DOHH2 (cell line): ENCODE measurements around the gene C1orf87.
"Not testable (repeated sequence)": the region's sequence is repeated elsewhere in the genome, so short reads cannot be mapped to it uniquely, and the experiment has no call there.

ENCODE experiments used
- H3F3A ChIP-seq: fragments of 200-600 bp; sonication (generic), shearing (Covaris generic); 2 replicates; pipeline ENCODE4 v1.6.0; 2016; ENCODE audit warnings: antibody characterized with exemption, mild to moderate bottlenecking; ENCODE audit not compliant: control insufficient read depth, insufficient read depth
- H3K27ac ChIP-seq: fragments of 200-600 bp; sonication (generic); 2 replicates; pipeline ENCODE4 v1.5.1; 2014; ENCODE audit warnings: low read depth, mild to moderate bottlenecking, low read length, moderate library complexity
- H3K27me3 ChIP-seq: fragments of 200-600 bp; sonication (generic); 2 replicates; pipeline ENCODE4 v1.6.1; 2014; ENCODE audit warnings: mild to moderate bottlenecking, low read length, mixed read lengths; ENCODE audit not compliant: control insufficient read depth
- H3K36me3 ChIP-seq: fragments of 200-600 bp; sonication (generic); 2 replicates; pipeline ENCODE4 v1.6.1; 2014; ENCODE audit warnings: mild to moderate bottlenecking, low read length, moderate library complexity, mixed read lengths; ENCODE audit not compliant: control insufficient read depth
- H3K4me1 ChIP-seq: fragments of 200-600 bp; sonication (generic); 2 replicates; pipeline ENCODE4 v1.6.1; 2014; ENCODE audit warnings: mild to moderate bottlenecking, low read length, mixed read lengths; ENCODE audit not compliant: control insufficient read depth
- H3K4me2 ChIP-seq: fragments of 200-600 bp; sonication (generic); 2 replicates; pipeline ENCODE4 v1.6.0; 2014; ENCODE audit warnings: mild to moderate bottlenecking, low read length, moderate library complexity
- H3K4me3 ChIP-seq: fragments of 200-600 bp; sonication (generic); 2 replicates; pipeline ENCODE4 v1.5.1; 2014; ENCODE audit warnings: mild to moderate bottlenecking, low read length, mixed read lengths
- H3K79me2 ChIP-seq: fragments of 200-600 bp; sonication (generic); 2 replicates; pipeline ENCODE4 v1.6.1; 2014; ENCODE audit warnings: mild to moderate bottlenecking, low read length, mixed read lengths; ENCODE audit not compliant: control insufficient read depth
- H3K9me2 ChIP-seq: fragments of 200-600 bp; sonication (generic); replicated peaks from 2 replicates; pipeline ENCODE4 v1.6.1; 2014; ENCODE audit warnings: mild to moderate bottlenecking, low read length, mixed read lengths; ENCODE audit not compliant: control insufficient read depth
- H3K9me3 ChIP-seq: fragments of 200-600 bp; sonication (generic); 2 replicates; pipeline ENCODE4 v1.6.1; 2014; ENCODE audit warnings: antibody characterized with exemption, low read length, mixed read lengths; ENCODE audit not compliant: control insufficient read depth, insufficient read depth
- H4K20me1 ChIP-seq: fragments of 200-600 bp; sonication (generic); 2 replicates; pipeline ENCODE4 v1.6.0; 2014; ENCODE audit warnings: low read depth, mild to moderate bottlenecking, antibody characterized with exemption, low read length, moderate library complexity; ENCODE audit not compliant: control insufficient read depth, insufficient read depth
- EZH2phosphoT487 ChIP-seq: fragments of 200-600 bp; sonication (generic); IDR thresholded peaks from 2 replicates; pipeline ENCODE4 v1.6.1; 2017; ENCODE audit warnings: borderline replicate concordance, mild to moderate bottlenecking, antibody characterized with exemption, low read length, moderate library complexity, mixed read lengths
- TF ChIP-seq, protein P1 (sequence below): fragments of 200-600 bp; sonication (generic); IDR thresholded peaks from one replicate; pipeline ENCODE4 v1.5.1; 2014; ENCODE audit warnings: antibody characterized with exemption, mild to moderate bottlenecking, low read depth, low read length; ENCODE audit not compliant: poor library complexity, severe bottlenecking

C1orf87 gene

DNA sequence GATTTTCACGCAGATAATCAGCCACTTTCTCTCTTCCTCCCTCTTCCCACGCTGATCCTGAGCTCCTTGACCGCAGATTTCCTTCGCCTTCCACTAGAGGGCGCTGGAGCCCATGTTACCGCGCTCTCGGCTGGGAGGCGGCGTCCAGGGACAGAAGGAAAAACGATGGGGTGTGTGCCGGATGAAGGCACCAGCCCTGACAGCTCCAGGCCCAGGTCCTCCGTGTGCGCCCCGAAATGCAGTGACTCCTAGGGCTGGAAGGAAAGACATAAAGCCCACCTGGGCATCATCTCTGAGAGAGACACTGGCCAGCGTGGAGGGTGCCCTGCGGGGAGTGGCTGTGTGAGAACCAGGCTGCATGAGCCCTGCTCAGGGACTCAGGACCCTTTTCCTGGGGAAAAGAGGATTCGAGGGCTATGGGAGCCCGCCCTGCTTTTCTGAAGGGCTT lies 102.1 kb downstream of the C1orf87 start:
- H3K9me2 ChIP-seq = no peaks in the 10 kb centered on the region
- no peaks in the 10 kb centered on the region for H3K36me3 ChIP-seq
- no peaks in the 10 kb centered on the region for H3F3A ChIP-seq
- no peak overlapping the region for H3K4me3 ChIP-seq
- H3K9me3 ChIP-seq = no peaks in the 10 kb centered on the region
- TF ChIP-seq EZH2phosphoT487 = no peak
- TF ChIP-seq, protein P1, sequence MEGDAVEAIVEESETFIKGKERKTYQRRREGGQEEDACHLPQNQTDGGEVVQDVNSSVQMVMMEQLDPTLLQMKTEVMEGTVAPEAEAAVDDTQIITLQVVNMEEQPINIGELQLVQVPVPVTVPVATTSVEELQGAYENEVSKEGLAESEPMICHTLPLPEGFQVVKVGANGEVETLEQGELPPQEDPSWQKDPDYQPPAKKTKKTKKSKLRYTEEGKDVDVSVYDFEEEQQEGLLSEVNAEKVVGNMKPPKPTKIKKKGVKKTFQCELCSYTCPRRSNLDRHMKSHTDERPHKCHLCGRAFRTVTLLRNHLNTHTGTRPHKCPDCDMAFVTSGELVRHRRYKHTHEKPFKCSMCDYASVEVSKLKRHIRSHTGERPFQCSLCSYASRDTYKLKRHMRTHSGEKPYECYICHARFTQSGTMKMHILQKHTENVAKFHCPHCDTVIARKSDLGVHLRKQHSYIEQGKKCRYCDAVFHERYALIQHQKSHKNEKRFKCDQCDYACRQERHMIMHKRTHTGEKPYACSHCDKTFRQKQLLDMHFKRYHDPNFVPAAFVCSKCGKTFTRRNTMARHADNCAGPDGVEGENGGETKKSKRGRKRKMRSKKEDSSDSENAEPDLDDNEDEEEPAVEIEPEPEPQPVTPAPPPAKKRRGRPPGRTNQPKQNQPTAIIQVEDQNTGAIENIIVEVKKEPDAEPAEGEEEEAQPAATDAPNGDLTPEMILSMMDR = peak; percentile 95
- no peaks in the 10 kb centered on the region for H4K20me1 ChIP-seq
- no peak overlapping the region for H3K27ac ChIP-seq
- H3K4me1 ChIP-seq = no peaks in the 10 kb centered on the region
- no peak overlapping the region for H3K4me2 ChIP-seq
- no peaks in the 10 kb centered on the region for H3K79me2 ChIP-seq
- H3K27me3 ChIP-seq = no peaks in the 10 kb centered on the region

DNA sequence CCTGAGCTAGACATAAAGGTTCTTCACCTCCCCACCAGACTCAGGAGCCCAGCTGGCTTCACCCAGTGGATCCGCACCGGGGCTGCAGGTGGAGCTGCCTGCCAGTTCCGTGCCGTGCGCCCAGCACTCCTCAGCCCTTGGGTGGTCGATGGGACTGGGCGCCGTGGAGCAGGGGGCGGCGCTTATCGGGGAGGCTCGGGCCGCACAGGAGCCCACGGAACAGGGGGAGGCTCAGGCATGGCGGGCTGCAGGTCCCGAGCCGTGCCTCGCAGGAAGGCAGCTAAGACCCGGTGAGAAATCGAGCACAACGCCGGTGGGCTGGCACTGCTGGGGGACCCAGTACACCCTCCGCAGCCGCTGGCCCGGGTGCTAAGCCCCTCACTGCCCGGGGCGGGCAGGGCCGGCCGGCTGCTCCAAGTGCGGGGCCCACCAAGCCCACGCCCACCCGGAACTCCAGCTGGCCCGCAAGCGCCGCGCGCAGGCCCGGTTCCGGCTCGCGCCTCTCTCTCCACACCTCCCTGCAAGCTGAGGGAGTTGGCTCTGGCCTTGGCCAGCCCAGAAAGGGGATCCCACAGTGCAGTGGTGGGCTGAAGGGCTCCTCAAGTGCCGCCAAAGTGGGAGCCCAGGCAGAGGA lies 103.9 kb downstream of the C1orf87 start:
- not testable (repeated sequence) for H3K27ac ChIP-seq, H4K20me1 ChIP-seq, H3K27me3 ChIP-seq, H3K4me1 ChIP-seq, H3K36me3 ChIP-seq, H3K4me3 ChIP-seq, H3F3A ChIP-seq, H3K9me3 ChIP-seq, H3K9me2 ChIP-seq, H3K4me2 ChIP-seq, H3K79me2 ChIP-seq

DNA sequence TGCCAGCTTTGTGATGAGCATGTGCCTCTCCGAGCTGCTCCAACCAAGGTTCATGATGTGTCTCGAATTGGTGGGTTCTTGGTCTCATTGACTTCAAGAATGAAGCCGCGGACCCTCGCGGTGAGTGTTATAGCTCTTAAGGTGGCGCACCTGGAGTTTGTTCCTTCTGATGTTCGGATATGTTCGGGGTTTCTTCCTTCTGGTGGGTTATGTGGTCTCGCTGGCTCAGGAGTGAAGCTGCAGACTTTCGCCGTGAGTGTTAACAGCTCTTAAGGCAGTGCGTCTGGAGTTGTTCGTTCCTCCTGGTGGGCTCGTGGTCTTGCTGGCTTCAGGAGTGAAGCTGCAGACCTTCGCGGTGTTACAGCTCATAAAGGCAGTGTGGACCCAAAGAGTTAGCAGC lies 104.8 kb downstream of the C1orf87 start:
- H3K4me1 ChIP-seq, H4K20me1 ChIP-seq, H3K4me3 ChIP-seq, H3K27ac ChIP-seq, H3K9me2 ChIP-seq, H3K36me3 ChIP-seq, H3K27me3 ChIP-seq, H3K4me2 ChIP-seq, H3F3A ChIP-seq, H3K9me3 ChIP-seq, H3K79me2 ChIP-seq: not testable (repeated sequence)

DNA sequence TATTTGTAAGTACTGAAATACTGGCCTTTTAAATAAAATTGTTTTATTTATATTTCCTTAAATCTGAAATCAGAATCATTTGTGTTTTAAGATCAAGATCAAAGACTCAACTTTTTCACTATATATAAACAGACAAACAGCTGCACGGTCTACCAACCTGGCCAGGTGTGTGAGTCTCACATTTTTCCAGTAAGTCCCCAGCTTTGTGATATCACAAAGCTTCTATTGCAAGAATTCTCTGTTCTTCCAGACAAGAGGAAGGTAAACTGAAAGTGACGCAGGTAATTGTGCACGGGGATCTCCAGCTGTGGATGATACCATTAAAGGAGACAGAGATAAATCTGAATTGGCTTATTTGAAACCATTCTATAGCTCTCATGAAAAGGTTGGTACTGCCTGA lies 105.8 kb downstream of the C1orf87 start:
- TF ChIP-seq, protein P1 = no peak
- no peak for TF ChIP-seq EZH2phosphoT487
- H3F3A ChIP-seq = no peaks in the 10 kb centered on the region
- H3K4me1 ChIP-seq = no peaks in the 10 kb centered on the region
- no peaks in the 10 kb centered on the region for H4K20me1 ChIP-seq
- H3K27me3 ChIP-seq = no peaks in the 10 kb centered on the region
- H3K4me3 ChIP-seq = no peak overlapping the region
- no peak overlapping the region for H3K27ac ChIP-seq
- no peak overlapping the region for H3K4me2 ChIP-seq
- no peaks in the 10 kb centered on the region for H3K79me2 ChIP-seq
- H3K36me3 ChIP-seq = no peaks in the 10 kb centered on the region
- no peaks in the 10 kb centered on the region for H3K9me2 ChIP-seq
- H3K9me3 ChIP-seq = no peaks in the 10 kb centered on the region
